GM21723 (cell line): ENCODE data around the gene PLXDC2.
A peak's percentile ranks its signal among the peaks of the same experiment; 100 is the strongest.

Source experiments
- ATAC-seq: cut with Tn5 transposase; IDR thresholded peaks from one replicate; pipeline ENCODE4 v1.9.1; 2021; ENCODE audit warnings: mild to moderate bottlenecking, moderate library complexity; ENCODE audit not compliant: unreplicated experiment

PLXDC2 gene

GRCh38 chr10:19932806-19933371, 116.7 kb downstream of the PLXDC2 start:
- no peak for ATAC-seq

GRCh38 chr10:19933772-19934171, 117.5 kb downstream of the PLXDC2 start:
- no peak for ATAC-seq

- ATAC-seq = no peak
Observed at GRCh38 chr10:19935176-19935575, 118.9 kb downstream of the PLXDC2 start.

DNA sequence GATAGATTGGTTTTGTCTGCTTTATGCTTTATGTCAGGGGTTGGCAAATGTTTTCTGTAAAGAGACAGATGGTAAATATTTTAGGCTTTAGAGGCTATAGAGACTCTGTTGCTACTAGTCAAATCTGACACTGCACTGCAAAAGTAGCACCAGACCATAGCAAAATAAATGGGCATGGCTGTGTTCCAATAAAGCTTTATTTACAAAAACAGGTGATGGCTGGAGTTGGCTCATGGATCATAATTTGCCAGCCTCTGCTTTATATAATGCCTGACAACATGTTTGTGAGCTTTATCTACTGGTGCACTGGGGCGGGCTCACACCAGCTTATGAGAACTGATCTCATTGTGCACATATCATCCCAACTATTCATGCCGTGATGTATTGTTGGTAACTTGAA, 120.1 kb downstream of the PLXDC2 start:
- ATAC-seq = no peak

DNA sequence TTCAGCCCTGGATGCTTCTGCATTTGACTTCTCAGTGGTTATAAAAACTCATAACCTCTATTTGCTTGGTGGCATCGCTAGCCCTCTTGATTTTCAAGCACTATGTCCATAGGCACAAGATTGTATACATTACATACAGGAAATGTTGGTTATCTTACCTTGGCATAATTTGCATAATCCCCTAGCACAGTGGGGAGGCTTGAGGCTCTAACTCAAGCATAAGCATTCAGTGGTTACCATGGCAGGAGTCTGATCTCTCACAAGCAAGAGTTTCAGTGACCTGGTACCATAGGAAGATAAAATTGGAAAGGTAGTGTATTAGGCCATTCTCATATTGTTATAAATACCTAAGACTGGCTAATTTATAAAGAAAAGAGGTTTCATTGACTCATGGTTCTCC, 121.8 kb downstream of the PLXDC2 start:
- no peak for ATAC-seq

DNA sequence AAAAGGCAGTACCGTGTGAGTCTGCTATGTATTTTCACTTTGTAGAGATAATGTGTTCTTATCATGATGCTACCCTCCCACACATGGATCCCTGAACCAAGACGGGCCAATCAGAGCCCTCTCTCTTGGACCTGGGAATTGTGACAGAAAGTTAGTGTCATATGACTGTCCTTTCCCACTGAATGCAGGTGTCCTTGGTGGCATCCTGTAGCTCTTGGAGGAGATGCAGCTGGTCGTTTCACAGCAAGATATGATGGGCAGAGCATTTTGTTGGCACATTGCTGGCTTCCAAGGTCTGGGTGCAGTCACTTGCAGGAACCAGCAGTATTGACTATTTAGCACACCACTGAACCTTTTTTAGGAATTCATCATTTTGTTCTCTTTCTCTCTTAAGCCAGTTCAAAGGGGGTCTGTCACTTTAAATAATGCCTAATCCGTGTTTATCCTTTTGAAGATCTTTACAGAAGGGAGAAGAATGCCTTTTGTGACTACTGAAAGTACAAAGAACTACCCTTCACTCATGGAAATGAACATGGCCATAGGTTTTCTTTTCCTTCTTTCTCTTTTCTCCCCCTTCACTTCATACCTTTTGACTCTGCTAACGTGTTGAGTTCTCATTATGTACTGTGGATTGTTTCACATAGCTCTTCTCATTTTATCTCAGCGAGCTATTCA, 125.1 kb downstream of the PLXDC2 start:
- no peak for ATAC-seq

DNA sequence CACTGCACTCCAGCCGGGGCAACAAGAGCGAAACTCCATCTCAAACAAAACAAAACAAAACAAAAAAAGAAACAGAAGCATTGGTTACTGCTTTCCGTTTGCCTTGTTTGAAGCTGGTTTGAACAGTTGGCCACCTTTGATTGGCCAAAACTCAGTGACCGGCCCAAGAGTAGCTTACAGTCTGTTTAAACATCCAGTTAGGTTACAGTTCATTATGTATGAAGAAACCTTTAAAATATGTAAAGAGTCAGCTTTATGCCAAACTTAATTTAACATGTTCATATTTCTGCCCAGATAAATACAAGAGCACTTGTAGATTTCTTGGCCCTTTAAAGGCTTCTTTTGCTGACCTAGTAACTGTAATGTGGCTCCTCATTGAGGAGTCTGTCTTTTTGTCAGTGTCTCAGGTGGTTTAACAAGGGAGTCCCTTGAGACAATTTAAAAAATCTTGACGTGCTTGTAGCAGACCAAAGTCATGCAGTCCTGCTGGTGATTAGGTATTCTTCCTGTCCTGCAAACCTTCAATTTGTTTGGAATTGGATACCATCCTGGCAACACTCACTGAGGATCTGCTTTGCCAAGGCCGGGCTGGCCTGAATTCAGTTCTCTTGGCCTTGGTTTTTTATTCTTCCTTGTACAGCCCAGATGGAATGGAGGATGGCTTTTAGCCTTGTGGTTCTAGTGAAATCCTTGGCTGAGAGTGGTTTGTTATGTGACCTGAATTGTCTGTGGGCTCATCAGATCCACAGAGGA, 128.9 kb downstream of the PLXDC2 start:
- ATAC-seq = no peak

GRCh38 chr10:19946245-19946644, 130.0 kb downstream of the PLXDC2 start:
- no peak for ATAC-seq

DNA sequence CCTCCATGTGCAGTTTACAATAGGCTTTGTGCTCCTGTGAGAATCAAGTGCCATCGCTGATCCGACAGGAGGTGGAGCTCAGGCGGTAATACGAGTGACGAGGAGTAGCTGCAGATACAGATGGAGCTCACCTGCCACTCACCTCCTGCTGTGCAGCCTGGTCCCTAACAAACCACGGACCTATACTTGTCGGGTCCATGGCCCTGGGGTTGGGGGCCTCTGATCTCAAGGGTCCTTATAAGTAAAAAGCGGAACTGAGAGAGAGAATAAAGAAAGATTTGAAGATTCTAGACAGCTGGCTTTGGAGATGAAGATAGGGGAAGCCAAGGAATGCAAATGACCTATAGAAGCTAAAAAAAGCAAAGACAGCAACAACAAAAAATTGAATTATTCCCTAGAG, 130.6 kb downstream of the PLXDC2 start:
- no peak for ATAC-seq

DNA sequence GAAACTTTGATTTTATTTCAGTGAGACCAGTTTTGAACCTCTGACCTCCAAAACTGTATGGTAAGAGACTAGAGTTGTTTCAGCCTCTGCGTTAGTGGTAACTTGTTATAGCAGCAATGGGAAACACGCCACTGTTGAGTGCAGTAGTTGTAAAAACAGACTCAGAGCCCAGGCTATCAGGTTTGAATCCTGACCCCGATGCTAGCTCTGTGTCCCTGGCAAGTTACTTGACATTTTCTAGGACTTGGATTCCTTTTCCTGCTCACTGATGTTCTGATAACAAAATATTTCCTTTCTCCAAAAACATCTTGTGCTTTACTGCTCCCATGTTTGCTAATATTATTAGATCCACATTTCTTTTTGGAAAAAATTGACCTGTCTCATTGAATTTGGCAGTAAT, 131.0 kb downstream of the PLXDC2 start:
- no peak for ATAC-seq

DNA sequence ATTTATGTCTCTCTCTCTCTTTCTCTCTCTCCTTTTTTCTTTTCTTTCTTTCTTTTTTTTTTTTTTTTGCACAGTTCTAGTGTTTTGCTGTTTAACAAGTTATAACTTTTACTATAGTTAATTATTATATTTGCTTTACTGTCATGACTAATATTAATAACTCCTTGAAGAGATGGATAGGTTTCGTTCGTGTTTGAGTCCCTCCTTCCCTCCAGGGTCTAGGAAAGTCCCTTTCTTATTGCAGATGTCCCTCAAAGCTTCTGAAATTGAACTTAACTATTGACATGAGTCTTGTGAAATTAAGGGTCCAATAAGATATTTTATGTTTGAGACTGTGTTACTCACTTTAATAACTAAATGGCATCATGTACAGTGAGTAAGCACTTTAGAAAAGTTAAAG, 131.4 kb downstream of the PLXDC2 start:
- ATAC-seq = no peak

DNA sequence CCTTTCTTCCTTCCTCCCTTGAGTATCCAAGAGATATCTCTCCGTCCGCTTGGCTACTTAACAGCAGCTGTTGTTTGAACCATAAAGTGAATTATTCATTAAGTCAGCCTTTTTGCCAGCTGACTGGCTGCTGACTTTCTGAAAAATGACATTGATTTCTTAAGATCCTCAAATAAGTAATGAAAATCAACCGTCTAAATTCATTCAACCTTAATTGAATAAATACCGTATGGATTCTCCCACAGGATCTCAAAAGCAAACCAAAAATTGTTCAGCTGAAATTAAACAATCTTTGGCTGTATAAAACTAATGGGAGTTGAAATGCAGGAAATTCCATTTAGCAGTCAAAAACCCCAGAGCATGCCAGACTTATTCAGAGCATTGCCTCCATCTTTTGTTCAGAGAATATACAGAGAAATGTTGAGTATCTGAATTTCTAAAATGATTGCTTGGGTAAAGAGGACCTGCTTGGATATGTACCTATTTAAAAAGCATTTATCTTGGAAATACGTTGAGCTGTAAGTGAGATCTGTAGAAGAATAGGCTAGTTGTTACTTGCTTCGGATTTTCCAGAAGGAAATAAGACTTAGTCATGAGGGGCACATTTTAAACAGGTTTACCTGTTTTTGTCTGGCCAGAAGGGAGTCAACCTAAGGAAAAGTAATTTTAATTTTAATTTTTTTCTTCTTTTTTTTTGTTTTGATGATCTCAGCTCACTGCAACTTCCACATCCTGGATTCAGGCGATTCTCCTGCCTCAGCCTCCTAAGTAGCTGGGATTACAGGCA, 136.2 kb downstream of the PLXDC2 start:
- ATAC-seq = no peak

GRCh38 chr10:19954601-19955000, 138.4 kb downstream of the PLXDC2 start:
- no peak for ATAC-seq

DNA sequence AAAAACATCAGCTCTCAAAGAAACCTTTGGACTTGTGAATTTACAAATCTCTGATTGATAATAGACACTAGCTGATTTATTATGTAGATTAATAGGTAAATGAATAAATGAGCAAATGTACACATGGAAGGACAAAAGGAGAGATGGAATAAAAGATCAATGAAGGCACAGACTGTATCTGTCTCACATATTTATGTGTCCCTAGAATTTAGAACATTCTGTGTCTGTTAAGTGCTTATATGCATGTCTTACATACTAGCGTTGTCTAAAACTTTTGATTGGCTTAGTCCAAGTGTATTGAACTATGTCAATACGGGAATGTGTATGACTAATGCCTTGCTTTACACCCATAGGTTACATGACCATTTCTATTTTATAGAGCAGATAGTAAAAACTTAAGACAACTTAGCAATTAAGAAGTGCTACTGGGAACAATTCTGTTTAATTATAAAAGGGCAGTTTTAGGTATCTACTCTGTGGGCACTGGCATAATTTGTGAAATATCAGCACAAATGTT, 140.3 kb downstream of the PLXDC2 start:
- no peak for ATAC-seq

DNA sequence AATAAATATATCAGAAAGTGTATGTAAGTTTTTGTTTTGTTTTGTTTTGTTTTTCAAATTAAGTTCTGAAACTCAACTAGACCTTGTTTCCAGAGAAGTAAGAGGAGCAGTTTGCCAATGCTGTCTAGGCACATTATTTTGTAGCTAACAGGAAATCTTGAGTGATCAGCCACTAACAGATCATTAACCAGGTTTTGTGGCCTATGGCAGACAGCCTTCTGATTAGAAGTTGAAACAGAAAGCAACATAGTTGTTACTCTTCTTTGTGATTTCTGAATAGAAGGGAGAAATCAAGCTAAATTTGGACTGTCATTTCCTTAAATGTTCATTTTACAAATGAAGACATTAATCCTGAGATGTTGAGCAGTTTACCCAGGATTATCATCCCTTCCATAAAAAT, 142.6 kb downstream of the PLXDC2 start:
- peak; percentile 82 for ATAC-seq

DNA sequence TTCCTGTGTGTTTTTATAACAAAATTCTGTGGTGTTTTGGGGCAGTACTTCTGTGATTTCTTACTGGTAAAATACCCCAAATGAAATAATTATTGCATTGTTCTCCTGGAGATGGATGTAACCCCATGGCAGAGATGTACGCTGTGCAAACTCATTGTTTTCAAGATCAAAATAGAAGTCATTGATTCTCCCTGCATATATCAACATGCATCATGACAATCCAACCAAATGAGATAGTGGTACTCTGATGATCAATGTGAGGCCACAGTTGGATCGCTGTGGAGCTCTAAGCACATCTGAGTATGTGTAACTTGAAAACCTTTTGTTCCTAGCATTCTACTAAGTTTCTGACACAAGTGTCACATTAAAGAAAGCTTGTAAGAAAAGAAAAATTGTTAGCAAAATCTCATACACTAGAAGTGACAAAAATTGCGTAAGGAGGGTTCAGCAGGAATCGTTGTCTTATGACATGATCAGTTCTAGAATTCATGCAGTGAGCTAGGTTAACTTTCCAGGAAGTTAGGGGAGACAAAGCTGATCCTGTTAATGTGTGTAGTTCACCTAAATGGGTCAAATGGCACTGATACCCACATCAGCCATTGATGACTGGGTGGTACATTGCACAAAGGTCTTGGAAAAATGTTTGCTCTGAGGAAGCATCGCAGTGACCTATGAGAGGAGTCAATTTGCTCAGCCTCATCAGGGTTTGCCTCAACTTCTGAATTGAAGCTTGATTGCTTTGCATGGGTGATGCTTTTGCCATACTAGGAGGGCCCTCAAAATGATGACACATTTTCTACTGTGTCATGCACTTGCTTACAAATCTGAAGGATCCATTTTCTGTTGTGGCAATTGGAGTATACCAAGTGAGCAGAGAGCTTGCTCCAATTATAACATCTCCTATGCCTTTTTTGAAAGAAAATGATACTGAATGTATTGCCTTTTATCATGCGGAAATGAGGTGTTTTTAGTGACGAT, 145.1 kb downstream of the PLXDC2 start:
- no peak for ATAC-seq

GRCh38 chr10:19964625-19965024, 148.4 kb downstream of the PLXDC2 start:
- ATAC-seq = no peak

DNA sequence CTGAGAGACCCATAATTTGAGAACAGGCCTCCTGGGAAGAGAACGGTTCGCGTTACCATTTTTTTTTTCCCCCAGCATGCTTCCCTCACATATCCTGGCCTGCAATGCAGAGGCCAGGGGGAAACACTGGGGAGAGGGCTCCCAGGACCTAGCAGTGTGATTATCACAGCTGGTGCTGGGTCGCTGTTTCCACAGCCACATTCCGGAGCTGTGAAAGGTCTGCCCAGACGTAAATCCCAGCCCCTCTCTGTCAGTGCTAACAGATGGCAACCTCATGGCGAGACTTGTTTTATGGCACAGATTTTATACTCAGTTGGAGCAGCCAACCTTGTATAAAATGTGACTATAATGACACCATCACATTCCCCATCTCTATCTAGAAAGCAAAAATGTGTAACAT, 150.5 kb downstream of the PLXDC2 start:
- ATAC-seq = no peak

- no peak for ATAC-seq
Observed at GRCh38 chr10:19967981-19968380, 151.7 kb downstream of the PLXDC2 start.

DNA sequence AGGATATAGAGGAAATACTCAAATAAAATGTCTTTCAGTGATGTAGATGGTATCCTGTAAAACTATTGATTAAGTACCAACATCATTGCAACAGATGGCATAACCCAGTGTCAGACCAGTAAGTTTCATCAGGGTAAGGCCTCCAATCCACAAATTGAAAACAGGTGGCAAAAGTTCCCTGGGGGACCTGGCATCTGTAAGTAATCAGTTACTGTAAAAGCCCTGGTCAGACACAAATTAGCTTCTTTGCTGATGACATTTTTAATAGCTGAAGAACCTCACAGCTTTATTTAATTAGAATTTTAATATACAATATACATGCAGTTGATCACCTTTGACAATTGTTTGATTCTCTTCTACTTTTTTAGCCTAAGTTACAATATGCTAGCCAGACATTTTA, 152.5 kb downstream of the PLXDC2 start:
- no peak for ATAC-seq
